Cardiac fibroblast (primary cell): ENCODE results near the gene LAX1.
"Not testable (repeated sequence)": the region's sequence is repeated elsewhere in the genome, so short reads cannot be mapped to it uniquely, and the experiment has no call there.

Experiments
- DNase-seq, 2 donors: peaks; one replicate each; pipeline versions ENCODE4 v3.0.0 to v3.0.0-alpha.2; 2010; ENCODE audit warnings: low read depth in 2 of 2
- H3K4me3 ChIP-seq, 2 donors: replicated peaks in 1 of 2; 1 replicate in 1 of 2; 2 replicates in 1 of 2; pipeline ENCODE4 v1.5.1; 2011; ENCODE audit warnings: low read depth in 2 of 2, low read length in 2 of 2, mild to moderate bottlenecking in 2 of 2, moderate library complexity in 1 of 2
- CTCF ChIP-seq: IDR thresholded peaks from one replicate; pipeline ENCODE4 v1.5.1; 2011; ENCODE audit warnings: low read depth, mild to moderate bottlenecking, low read length, inconsistent platforms

The LAX1 gene

GRCh38 chr1:203778789-203779188 lies 13.8 kb downstream of the LAX1 start:
- TF ChIP-seq CTCF, result no peak
- DNase-seq, result no peak
- H3K4me3 ChIP-seq, result no peak overlapping the region

- no peak overlapping the region for H3K4me3 ChIP-seq
- TF ChIP-seq CTCF, result no peak
- no peak for DNase-seq
These were observed 17.0 kb downstream of the LAX1 start for GRCh38 chr1:203781962-203782361.

GRCh38 chr1:203789966-203790365 lies 25.0 kb downstream of the LAX1 start:
- TF ChIP-seq CTCF, result no peak
- DNase-seq, result no peak
- H3K4me3 ChIP-seq, result no peak overlapping the region

GRCh38 chr1:203791498-203791897 lies 26.5 kb downstream of the LAX1 start:
- TF ChIP-seq CTCF, result no peak
- DNase-seq, result peak in 1 of 2 donors; percentile 32
- H3K4me3 ChIP-seq, result no peak overlapping the region

- no peak for TF ChIP-seq CTCF
These were observed 27.5 kb downstream of the LAX1 start for GRCh38 chr1:203792486-203792885.

GRCh38 chr1:203793561-203793960 lies 28.6 kb downstream of the LAX1 start:
- DNase-seq, H3K4me3 ChIP-seq: not testable (repeated sequence)

More at GRCh38 chr1:203792486-203792885, 27.5 kb downstream of the LAX1 start:
- no peak overlapping the region for H3K4me3 ChIP-seq
- DNase-seq, result no peak

GRCh38 chr1:203794764-203795440 lies 29.9 kb downstream of the LAX1 start:
- H3K4me3 ChIP-seq, result peak overlapping the region; percentile 21 to 78
- DNase-seq, result no peak
- no peak for TF ChIP-seq CTCF
